Astrocyte (in vitro differentiated cells and primary cell): ENCODE results near the gene PACSIN3.

Experiments
- CTCF ChIP-seq: IDR thresholded peaks from 2 replicates; pipeline ENCODE4 v1.5.1; 2011; ENCODE audit warnings: low read depth, mild to moderate bottlenecking, inconsistent platforms, low read length, moderate library complexity; ENCODE audit not compliant: insufficient read depth
- EZH2 ChIP-seq: IDR thresholded peaks from 2 replicates; pipeline ENCODE4 v1.6.1; 2012; ENCODE audit warnings: mild to moderate bottlenecking, low read length, inconsistent platforms; ENCODE audit not compliant: insufficient read depth

- TF ChIP-seq CTCF (no peak), EZH2 (no peak)
These were observed 24.3 kb downstream of the PACSIN3 start for GRCh38 chr11:47161890-47162289.
